CD4-positive, alpha-beta T cell treated with Interleukin-2 at 100 ng/mL for 4 hours (primary cell): Measurements from ENCODE around the gene KLRC4.
"Not testable (repeated sequence)": the region's sequence is repeated elsewhere in the genome, so short reads cannot be mapped to it uniquely, and the experiment has no call there.

Source experiments
- DNase-seq: peaks from one replicate; pipeline ENCODE4 v3.0.0-alpha.2; 2020; ENCODE audit warnings: low spot score

The KLRC4 gene

GRCh38 chr12:10397296-10397695 is 12.3 kb downstream of the KLRC4 start:
- peak; percentile 79 for DNase-seq

- not testable (repeated sequence) for DNase-seq
Measured at GRCh38 chr12:10396176-10396575, 13.4 kb downstream of the KLRC4 start.

GRCh38 chr12:10395390-10395998 is 14.1 kb downstream of the KLRC4 start:
- DNase-seq, result peak; percentile 70

GRCh38 chr12:10394531-10395152 is 14.9 kb downstream of the KLRC4 start:
- DNase-seq, result peak; percentile 63

- DNase-seq, result no peak
Measured at GRCh38 chr12:10393291-10393690, 16.3 kb downstream of the KLRC4 start.

- peak; percentile 58 for DNase-seq
Measured at GRCh38 chr12:10392394-10392930, 17.1 kb downstream of the KLRC4 start.

GRCh38 chr12:10390991-10391390 is 18.6 kb downstream of the KLRC4 start:
- not testable (repeated sequence) for DNase-seq

- DNase-seq, result no peak
Measured at GRCh38 chr12:10389904-10390303, 19.7 kb downstream of the KLRC4 start, which contains the start of gene KLRK1. TSS of gene KLRK1 (minus strand) at chr12:10390041. CDS start at chr12:10388810, 1,231 bp downstream.

- DNase-seq, result no peak
Measured at GRCh38 chr12:10388624-10389413, 20.7 kb downstream of the KLRC4 start.

GRCh38 chr12:10387498-10387897 is 22.1 kb downstream of the KLRC4 start:
- not testable (repeated sequence) for DNase-seq

- no peak for DNase-seq
Measured at GRCh38 chr12:10386857-10387256, 22.7 kb downstream of the KLRC4 start.

GRCh38 chr12:10385166-10385613 is 24.4 kb downstream of the KLRC4 start:
- peak; percentile 42 for DNase-seq

GRCh38 chr12:10384191-10384590 is 25.4 kb downstream of the KLRC4 start:
- DNase-seq, result no peak

GRCh38 chr12:10381928-10382628 is 27.5 kb downstream of the KLRC4 start:
- no peak for DNase-seq

- peak; percentile 59 for DNase-seq
Measured at GRCh38 chr12:10378737-10379136, 30.8 kb downstream of the KLRC4 start.

GRCh38 chr12:10374624-10375018 is 34.9 kb downstream of the KLRC4 start:
- no peak for DNase-seq

GRCh38 chr12:10372559-10372958 is 37.0 kb downstream of the KLRC4 start:
- no peak for DNase-seq

- DNase-seq, result not testable (repeated sequence)
Measured at GRCh38 chr12:10371893-10372535, 37.5 kb downstream of the KLRC4 start.

- DNase-seq, result peak; percentile 41
Measured at GRCh38 chr12:10369557-10370415, 39.8 kb downstream of the KLRC4 start.
